NCI-H1417 (cell line): ENCODE data around the gene TMEM52.
A peak's percentile ranks its signal among the peaks of the same experiment; 100 is the strongest.
"Not testable (repeated sequence)": the region's sequence is repeated elsewhere in the genome, so short reads cannot be mapped to it uniquely, and the experiment has no call there.

ENCODE experiments used
- DNase-seq, 3 experiments: peaks; one replicate each; lab custom pipeline; 2025; lab: John Stamatoyannopoulos, UW

The TMEM52 gene

GRCh38 chr1:1946540-1946939 is 27.5 kb upstream of the TMEM52 start:
- DNase-seq = no peak

DNA sequence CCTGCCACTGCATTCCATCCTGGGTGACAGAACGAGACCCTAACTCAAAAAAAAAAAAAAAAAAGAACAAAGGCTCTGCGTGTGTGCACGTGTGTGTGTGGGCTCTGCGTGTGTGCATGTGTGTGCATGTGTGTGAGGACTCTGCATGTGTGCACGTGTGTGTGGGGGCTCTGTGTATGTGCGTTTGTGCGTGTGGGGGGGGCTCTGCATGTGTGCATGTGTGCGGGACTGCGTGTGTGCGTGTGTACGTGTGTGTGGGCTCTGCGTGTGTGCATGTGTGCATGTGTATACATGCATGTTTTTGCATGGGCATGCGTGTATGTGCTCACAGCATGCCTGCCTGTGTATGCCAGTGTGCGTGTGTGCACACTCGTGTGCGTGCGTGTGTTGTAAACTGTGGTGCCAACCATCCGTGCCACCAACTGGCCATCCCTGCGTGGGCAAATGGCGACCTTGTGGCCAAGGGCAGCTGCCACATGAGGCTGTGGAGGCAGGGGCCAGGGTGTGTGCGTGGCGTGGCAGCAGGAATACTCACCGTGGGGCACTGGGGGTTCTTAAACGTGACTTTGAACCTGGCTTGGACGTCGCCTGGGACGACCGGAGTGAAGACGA is 26.8 kb upstream of the TMEM52 start:
- DNase-seq = no peak

- peak; percentile 28 to 55 (median 54) for DNase-seq
Observed at GRCh38 chr1:1943834-1944570, 24.9 kb upstream of the TMEM52 start.

- no peak for DNase-seq
Observed at GRCh38 chr1:1942753-1943656, 23.9 kb upstream of the TMEM52 start.

DNA sequence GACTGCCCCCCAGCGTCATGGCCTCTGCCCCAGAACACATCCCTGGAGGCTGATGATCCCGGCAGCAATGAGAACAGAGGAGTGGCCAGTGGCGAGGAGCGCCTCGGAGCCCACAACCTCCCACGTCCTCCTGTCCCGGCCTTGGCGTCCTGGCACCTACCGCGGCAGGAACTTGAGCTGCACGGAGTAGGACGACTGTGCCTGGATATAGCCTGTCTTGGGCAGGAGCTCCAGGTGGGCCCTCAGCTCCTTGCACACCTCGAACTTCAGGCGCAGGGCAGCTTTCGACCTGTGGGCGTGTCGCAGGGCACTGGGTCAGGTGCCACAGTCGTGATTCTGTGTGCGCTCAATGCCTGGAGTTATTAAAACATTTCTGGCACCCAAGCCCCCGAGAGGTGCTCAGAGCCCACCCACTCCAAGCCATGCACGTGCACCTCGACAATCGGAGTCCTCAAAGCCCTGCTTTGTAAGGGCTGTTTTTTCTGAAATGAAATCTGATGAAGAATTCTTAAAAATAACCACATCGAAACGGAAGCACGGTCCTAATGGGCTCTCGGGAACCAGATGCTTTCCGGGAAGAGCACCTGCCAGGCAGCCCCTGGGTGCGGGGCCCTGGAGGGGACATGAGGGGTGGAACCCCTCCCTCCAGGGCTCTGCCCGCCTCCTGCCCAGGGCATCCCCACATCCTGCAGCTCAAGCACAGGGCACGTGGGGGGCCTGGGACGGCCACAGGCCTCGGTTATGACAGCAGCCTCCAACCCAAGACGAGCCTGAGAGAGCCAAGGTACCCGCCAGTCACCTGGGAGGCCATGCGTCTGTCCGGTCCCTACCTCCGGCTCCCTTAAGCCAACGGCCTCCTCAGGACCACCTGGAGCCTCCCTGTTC is 23.0 kb upstream of the TMEM52 start:
- no peak for DNase-seq

DNA sequence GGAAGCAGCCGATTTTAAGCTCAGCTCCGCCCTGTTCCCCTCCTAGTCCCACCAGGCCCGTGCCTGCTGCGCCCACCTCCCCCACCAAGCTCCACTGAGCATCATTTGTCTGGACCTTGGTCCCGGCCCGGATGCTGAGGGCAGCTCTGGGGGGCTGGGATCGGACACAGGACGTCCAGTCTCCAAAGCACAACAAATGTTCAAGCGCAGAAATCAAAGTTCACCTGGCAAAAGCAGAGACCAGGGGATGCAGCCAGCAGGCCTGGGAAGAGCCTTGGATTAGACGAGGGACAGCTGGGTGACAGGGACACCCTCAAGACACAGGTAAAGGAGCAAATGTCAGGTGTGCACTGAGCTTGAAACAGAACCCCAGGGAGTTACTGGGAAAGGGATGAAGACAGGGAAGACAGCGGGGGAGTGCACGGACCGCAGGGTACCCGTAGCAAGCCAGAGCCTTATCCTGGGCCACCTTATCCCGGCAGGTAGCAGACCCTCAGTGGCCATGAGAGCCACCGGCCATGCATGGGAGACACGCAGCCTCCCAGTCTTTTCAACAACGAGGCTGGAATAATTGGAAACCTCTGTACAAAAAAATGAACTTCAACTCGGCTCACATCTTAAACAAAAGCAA is 22.2 kb upstream of the TMEM52 start:
- no peak for DNase-seq

DNA sequence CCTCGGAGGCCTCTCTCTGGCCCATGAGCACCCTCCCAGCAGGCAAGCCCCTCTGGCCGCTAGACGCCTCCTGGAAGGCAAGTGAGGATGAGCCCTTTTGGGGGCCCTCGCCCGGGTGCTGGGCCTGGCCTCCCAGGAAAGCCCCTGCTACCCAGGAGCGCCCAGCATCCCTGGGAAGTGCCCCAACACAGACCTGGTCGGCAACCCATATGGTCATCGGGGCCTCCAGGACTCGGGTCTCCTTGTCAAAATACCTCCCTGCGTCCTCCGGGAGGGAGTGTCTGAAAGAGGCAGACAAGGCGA is 21.0 kb upstream of the TMEM52 start:
- DNase-seq = no peak

GRCh38 chr1:1939296-1940122 is 20.4 kb upstream of the TMEM52 start:
- DNase-seq = no peak

DNA sequence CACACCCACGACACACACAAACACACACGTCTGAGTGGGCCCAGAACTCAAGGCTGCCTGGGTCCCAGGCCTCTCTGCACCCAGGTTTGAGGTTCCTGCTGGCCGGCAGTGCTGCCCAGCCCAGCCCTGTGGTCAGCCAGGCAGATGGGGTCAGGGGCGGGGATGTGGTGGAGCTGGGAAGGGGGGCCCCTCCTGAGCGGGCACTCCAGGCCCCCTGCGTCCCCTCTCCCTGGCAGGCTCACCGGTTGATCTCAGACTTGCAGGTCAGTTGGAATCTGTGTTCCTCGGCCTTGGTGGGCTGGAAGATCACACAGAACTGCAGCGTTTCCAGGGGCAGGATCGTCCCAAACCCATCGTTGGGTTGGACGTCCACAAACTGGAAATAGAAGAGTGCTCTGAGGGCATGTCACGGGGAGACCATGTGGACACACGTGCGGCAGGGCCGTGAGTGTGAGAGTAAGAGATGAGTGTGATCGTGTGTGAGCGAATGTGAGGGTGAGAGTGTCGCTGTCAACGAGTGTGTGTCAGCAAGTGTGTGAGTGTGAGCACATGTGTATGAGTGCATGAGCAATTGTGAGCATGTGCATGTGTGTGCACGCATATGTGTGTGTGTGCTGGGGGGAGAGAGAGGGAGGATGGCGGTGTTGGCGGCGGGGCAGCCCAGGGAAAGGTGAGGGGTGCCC is 19.7 kb upstream of the TMEM52 start:
- DNase-seq = no peak

DNA sequence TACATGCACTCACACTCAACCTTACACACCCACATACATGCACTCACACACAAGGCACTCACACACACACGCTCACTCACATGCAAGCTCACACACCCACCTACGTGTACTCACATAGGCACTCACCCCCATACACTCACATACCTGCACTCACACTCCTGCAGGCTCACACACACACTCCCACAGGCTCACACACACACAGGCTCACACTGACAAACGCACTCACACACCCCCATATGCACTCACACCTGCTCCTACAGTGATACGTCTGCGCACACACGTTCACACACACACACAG is 19.1 kb upstream of the TMEM52 start:
- DNase-seq = no peak

- DNase-seq = no peak
Observed at GRCh38 chr1:1937549-1938275, 18.6 kb upstream of the TMEM52 start.

- DNase-seq = no peak
Observed at GRCh38 chr1:1937061-1937460, 18.0 kb upstream of the TMEM52 start.

DNA sequence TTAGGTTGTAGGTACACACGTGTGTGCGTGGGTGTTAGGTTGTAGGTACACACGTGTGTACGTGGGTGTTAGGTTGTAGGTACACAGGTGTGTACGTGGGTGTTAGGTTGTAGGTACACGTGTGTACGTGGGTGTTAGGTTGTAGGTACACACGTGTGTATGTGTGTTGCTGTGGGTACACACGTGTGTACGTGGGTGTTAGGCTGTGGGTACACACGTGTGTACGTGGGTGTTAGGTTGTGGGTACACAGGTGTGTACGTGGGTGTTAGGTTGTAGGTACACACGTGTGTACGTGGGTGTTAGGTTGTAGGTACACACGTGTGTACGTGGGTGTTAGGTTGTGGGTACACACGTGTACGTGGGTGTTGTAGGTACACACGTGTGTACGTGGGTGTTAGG is 15.8 kb upstream of the TMEM52 start:
- DNase-seq = not testable (repeated sequence)

- no peak for DNase-seq
Observed at GRCh38 chr1:1929639-1930545, 10.8 kb upstream of the TMEM52 start.

DNA sequence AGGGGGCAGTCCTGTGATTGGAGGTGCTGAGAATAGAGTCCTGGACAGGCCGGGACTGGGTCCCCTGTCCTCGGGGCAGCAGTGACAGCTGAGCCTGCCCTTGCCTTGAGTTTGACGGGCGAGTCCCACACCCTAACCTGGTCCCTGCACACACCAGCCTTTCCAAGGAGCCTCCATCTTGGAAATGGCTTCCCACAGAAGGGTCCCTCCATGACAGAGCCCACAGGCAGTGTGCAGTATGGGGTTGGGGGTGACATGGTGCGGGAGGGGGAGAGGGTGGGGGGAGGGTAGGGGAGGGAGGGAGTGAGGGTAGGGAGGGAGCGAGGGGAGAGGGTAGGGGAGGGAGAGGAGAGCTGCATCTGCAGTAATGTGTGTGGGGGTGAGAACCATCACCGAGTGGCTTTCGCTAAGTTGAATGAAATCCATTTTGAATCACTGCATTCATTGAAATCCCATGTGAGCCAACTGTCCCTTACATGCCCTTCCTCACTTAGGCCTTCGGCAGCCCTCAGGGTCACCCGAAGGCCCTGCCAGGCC is 10.1 kb upstream of the TMEM52 start:
- DNase-seq = no peak

GRCh38 chr1:1928231-1929101 is 9.4 kb upstream of the TMEM52 start:
- DNase-seq = no peak

- DNase-seq = no peak
Observed at GRCh38 chr1:1927751-1928150, 8.7 kb upstream of the TMEM52 start.
